HG03196 (cell line): Measurements from ENCODE around the gene CAMKMT.

Experiments used
- ATAC-seq: cut with Tn5 transposase; IDR thresholded peaks from one replicate; pipeline ENCODE4 v1.9.1; 2021; ENCODE audit not compliant: unreplicated experiment

CAMKMT gene

DNA sequence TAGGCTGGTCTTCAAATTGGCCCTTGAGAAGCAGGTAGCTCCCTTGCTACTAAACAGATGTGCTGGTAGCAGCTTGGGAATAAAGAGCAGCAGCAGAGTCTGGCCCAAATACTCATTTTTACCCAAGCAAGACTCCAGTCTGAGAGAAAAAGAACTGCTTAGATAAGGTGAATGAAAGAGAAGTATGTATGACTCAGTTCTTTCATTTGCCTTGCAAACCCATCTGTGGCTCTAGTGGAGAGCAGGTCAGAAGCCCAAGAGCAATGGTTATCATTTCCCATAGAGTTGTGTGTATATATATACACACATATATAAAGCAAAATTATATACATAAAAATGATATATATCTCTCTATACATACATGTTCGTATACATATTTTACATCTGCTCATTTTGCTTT, 80.3 kb downstream of the CAMKMT start:
- ATAC-seq, result no peak

DNA sequence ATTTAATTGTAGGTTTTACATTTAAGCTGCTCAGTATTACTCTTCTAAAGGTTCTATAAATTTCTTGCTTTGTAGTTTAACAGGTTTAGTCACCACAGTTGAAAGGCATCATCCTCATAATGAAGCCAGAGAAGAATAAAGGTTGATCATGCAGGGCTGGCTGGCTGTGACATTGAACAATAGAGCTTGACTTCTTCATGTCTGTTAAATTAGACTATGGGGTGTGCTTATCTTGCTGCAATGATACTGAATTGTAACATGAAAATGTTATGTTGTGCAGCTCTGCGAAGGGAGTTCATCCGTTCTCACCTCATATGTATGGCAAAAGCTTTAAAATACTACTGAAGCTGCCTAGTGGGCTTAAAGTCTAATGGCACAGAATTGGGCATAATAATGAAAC, 81.8 kb downstream of the CAMKMT start:
- no peak for ATAC-seq

DNA sequence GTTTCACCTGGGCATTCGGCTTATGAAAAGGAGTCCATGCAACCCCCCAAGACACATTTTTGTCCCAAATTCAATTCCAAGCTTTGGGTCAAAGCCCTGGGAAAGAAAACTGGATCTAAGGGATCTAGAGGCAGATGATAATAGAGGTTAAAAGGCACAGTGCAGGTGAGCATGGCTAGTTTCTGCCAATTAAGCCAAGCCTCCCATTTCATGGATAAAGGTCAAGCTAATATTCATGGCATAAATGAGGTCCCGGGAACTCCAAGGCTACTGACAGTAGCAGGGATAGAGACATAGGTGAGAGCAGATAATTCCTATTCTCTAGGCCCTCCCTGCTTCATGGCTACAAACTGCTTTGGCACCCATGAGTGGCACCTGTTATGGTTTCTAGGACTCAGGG, 83.1 kb downstream of the CAMKMT start:
- no peak for ATAC-seq

DNA sequence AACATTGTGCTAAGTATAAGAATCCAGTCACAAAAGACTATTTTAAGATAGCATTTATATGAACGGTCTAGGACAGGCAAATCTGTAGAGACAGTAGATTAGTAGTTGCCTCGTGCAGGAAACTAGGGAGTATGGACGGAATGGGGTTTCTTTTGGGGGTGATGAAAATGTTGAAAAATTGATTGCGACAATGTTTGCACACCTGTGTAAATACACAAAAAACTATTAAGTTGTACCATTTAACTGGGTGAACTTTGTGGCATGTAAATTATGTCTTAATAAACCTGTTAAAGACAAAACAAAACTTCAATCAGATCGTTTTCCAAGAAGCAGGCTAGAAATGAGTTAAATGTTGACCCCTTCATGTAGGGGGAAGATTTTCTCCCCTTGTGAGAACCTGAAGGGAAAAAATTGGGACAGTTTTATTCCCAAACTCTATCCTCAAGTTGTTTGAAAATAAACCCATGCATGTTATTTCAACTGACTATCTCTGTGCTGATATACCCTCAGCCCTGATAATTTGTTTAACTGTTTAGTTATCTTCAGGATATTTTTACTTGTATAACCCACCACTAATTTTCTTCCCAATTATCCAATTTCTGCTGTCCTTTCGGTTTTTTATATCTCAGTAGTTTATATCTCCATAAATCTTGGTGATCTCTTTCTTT, 87.2 kb downstream of the CAMKMT start:
- no peak for ATAC-seq

GRCh38 chr2:44450082-44450481, 88.3 kb downstream of the CAMKMT start:
- ATAC-seq, result no peak

GRCh38 chr2:44450806-44451205, 89.1 kb downstream of the CAMKMT start:
- no peak for ATAC-seq

DNA sequence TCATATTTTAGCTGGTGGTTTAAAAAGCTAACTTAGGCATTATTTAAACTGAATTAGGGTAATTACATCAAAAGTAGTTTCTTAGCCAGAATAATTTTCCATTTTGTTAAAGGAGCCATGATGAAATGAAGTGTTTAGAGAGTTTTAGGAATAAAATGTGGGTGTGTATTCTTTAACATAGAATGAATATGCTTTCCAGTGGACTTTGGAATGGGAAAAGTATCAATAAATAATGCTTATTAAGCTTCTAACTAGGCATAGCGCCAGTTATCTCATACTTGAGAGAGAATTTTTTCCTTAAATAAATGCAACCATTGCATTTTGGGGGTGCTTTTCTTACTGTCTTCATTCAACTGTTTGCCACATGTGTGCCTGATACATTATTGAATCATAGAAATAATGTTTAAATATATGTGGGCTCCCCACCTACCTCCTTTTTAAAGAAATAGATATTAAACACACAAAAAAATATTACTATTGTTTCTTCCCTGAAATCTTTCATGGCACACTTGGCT, 90.4 kb downstream of the CAMKMT start:
- ATAC-seq, result no peak

GRCh38 chr2:44453259-44453658, 91.5 kb downstream of the CAMKMT start:
- ATAC-seq, result no peak

GRCh38 chr2:44455877-44456276, 94.1 kb downstream of the CAMKMT start:
- no peak for ATAC-seq

DNA sequence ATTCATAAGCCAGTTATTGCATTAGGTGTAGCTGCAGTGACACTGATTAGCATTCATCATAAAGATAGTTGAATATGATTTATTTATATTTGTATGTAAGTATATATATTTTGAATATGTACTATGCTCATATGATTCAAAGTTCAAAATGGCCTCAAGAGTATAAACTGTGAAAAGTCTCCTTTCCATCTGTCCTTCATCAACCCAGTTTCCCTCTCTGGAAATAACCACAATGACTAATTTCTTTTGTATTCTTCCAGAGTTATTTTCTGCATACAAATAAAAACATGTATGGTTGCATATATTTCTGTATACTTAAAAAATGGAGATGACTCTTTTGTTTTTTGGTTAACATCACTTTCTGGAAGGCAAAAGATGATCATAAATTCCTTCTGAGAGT, 95.2 kb downstream of the CAMKMT start:
- ATAC-seq, result no peak

GRCh38 chr2:44459739-44460138, 98.0 kb downstream of the CAMKMT start:
- no peak for ATAC-seq

DNA sequence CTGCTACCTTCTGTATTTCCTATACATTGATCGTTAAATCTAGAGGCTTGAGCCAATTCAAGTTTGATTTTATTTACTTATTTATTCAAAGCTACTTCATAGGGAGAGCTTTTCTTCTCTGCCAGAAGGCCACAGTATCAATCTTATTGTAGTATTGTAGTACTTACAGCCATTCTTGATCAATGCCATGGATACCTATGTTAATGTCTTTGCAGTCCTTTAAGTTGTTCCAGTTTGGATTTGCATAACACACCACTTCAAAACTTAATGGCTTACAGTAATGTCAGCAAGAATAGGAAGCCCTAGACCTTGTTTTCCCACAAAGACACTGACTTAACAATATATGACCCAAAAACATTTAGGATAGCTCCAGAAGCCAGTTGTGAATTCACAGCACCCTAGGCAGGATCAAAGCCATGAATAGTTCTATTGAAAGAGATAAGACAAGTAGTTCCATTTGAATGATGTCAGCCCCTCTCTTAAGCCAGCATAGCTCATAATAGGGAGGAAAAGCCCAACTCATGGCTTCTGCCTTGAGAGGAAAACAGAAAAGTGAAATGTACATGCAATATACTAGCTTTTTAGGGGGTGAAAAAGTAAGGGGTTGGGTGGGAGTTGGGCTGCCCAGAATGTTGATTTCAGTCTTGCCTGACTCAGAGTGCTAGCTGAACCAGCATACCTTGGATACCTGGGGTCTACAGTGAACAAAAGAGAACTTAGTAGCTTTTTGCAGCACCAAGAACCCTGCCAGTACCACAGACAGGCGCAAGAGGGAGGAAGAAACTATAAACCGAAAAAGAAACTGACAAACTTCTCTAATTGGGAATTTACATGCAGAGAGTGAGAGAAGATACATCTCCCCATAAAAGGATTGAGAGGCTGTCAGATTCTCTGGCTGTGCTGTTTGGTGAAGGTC, 101.4 kb downstream of the CAMKMT start:
- ATAC-seq, result no peak

DNA sequence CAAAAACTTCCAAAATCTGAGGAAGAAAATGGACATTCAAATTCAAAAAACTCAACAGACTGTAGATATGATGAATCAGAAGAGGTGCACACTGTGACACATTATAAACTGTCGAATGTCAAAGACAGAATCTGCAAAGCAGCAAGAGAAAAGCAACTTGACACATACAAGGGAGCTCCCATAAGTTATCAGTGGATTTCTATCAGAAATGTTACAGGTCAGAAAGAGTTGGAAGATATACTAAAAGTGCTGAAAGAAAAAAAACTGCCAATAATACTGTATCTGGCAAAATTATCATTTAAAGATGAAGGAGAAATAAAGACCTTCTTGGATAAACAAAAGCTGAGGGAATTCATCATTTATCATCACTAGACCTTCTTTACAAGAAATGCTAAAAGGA, 102.7 kb downstream of the CAMKMT start:
- ATAC-seq, result no peak

DNA sequence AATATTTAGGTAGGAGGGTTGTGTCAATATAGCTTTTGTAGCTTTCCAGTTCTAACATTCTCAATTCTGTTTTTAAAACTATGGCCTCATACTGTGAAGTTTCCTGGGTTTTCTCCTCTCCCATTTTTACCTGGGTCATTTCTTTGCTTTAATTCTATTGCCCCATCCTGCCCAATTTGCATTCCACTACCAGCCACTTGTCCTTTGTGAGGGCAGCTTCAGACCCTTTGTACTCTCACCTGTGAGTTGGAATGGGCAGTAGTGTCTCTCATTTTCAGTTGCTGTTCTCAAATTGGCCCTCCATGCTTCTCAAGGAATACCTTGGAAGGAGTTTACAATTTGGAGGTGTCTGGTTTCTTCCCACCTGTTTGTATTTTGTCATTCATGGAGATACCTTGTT, 108.4 kb downstream of the CAMKMT start:
- no peak for ATAC-seq

DNA sequence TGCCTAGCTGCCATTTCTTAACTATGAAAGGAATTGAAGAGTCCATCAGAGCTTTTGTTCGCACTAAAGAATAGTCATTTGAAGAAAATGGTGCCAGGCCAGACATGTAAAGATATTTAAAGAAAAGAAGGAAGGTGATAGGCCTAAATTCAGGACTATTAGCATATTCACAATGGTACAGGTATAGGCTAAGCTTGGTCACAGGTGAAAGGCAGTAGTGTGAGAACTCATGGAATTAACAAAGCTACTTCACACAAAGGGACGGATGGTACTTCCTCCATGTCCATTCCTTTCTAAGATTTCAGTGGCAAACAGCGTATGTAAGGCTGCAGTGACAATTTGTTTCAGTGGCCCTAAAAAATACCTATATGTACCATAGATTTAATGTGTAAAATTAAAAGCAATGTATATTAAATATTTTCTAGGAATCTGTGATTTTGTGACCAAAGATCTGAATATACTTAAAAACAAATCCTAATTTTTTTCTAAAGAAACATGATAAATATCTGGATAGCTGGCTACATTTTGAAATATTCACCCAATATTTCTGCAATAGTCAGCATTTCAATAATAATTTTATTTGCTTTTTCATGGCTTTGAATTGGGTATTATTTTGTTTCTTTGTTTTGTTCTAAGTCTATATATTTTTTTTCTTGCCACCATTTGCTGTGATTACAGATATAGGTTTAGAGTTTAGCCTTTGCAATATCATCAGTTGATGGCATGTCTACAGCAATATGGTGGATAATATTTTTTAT, 116.1 kb downstream of the CAMKMT start:
- no peak for ATAC-seq

GRCh38 chr2:44479127-44479887, 117.6 kb downstream of the CAMKMT start:
- peak; percentile 92 for ATAC-seq

GRCh38 chr2:44480068-44480467, 118.3 kb downstream of the CAMKMT start:
- ATAC-seq, result no peak

DNA sequence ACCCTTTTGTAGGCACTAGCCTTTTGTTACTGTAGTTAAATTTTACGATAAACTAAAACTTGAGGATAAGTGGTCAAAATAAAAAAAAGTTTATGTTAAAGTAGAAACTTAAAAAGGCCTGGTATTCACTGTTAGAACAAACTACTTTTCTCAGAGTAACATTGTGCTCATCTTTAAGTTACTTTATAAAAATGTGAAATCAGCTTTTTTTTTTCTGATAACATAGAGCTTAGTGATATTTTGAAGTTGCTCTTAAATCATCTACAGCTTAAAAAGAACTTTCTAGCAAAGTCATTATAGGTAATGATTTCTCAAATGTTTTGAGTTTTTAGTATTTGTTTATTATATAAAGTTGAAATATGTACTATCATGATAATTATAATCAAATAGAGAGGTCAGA, 125.3 kb downstream of the CAMKMT start:
- ATAC-seq, result no peak

GRCh38 chr2:44490726-44491125, 129.0 kb downstream of the CAMKMT start:
- no peak for ATAC-seq

DNA sequence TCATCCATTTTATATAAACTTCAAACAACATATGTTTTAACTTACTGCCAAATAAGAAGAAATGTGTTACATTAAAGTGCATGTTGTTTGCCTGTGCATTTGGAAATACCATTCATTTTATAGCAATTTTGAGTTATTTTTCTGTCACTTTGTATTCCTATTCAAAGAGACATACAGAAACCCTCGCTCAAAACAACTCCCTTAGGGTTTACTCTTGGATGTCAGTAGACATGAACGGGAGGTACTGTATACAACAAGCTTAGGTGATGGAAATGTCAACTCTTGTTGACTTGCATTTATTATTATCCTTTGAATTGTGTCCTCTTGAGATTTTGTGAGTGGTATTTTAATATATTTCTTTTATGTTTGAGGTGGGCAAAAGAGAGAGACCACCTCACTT, 132.3 kb downstream of the CAMKMT start:
- no peak for ATAC-seq

DNA sequence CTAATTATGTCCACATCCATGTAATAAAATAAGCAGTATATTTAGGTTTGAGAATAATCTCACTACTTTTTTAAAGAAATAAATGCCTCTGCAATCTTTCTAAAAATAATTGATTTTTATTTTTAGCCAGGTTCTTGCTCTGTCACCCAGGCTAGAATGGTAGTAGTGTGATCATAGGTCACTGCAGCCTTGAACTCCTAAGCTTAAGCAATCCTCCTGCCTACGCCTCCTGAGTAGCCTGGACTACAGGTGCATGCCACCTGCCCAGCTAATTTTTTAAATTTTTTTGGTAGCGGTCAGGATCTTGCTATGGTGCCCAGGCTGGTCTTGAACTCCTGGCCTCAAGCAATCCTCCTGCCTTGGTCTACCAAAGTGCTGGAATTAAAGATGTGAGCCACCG, 133.3 kb downstream of the CAMKMT start:
- ATAC-seq, result no peak
